Keratinocyte (primary cell): Measurements from ENCODE around the gene TTC9. TPM values are rescaled to one million over a fixed set of nuclear protein-coding genes. Genes with fewer than 3 reads are reported as not detected.

ENCODE experiments used
- DNase-seq: peaks from one replicate; pipeline ENCODE4 v3.0.0-alpha.2; 2011; ENCODE audit warnings: low read depth, missing footprints, low spot score
- FAIRE-seq: peaks from 2 replicates; lab custom pipeline; 2011; peaks lifted over from hg19 to GRCh38; lab: Jason Lieb, UNC
- H2AFZ ChIP-seq: 2 replicates; pipeline ENCODE4 v1.6.0; 2012; ENCODE audit warnings: low read length, control low read depth, inconsistent platforms; ENCODE audit not compliant: control insufficient read depth
- H3K27ac ChIP-seq: 2 replicates; pipeline ENCODE4 v1.5.1; 2011; ENCODE audit warnings: low read length; ENCODE audit not compliant: control insufficient read depth, insufficient read depth
- H3K27me3 ChIP-seq: 3 replicates; pipeline ENCODE4 v1.6.0; 2011; ENCODE audit warnings: low read length; ENCODE audit not compliant: control insufficient read depth, insufficient read depth; ENCODE audit errors: extremely low read depth
- H3K36me3 ChIP-seq, 2 experiments: 2 replicates in 1 of 2; 3 replicates in 1 of 2; pipeline ENCODE4 v1.5.1; 2011; ENCODE audit warnings: low read length in 2 of 2, mild to moderate bottlenecking in 1 of 2; ENCODE audit not compliant: control insufficient read depth in 2 of 2, insufficient read depth in 2 of 2; ENCODE audit errors: extremely low read depth in 1 of 2
- H3K4me1 ChIP-seq: 3 replicates; pipeline ENCODE4 v1.5.1; 2011; ENCODE audit warnings: low read length; ENCODE audit not compliant: control insufficient read depth, insufficient read depth; ENCODE audit errors: extremely low read depth
- H3K4me2 ChIP-seq: 3 replicates; pipeline ENCODE4 v1.6.0; 2011; ENCODE audit warnings: low read depth, low read length; ENCODE audit not compliant: control insufficient read depth, insufficient read depth; ENCODE audit errors: extremely low read depth
- H3K4me3 ChIP-seq, 3 experiments: fragments of 200-600 bp in 1 of 3; sonication (generic) in 1 of 3; 2 replicates in 2 of 3; 3 replicates in 1 of 3; pipeline ENCODE4 v1.5.1; 2011 to 2016; ENCODE audit warnings: low read length in 3 of 3, mild to moderate bottlenecking in 3 of 3, control low read depth in 2 of 3, inconsistent platforms in 1 of 3, low read depth in 1 of 3, mixed read lengths in 1 of 3, mixed run types in 1 of 3, moderate library complexity in 1 of 3; ENCODE audit not compliant: control insufficient read depth in 2 of 3, insufficient read depth in 2 of 3; ENCODE audit errors: extremely low read depth in 1 of 3
- H3K79me2 ChIP-seq: 2 replicates; pipeline ENCODE4 v1.6.0; 2012; ENCODE audit warnings: low read length; ENCODE audit not compliant: control insufficient read depth, insufficient read depth
- H3K9ac ChIP-seq: 3 replicates; pipeline ENCODE4 v1.6.0; 2011; ENCODE audit warnings: low read length; ENCODE audit not compliant: control insufficient read depth, insufficient read depth; ENCODE audit errors: extremely low read depth
- H3K9me1 ChIP-seq: 3 replicates; pipeline ENCODE4 v1.6.0; 2011; ENCODE audit warnings: low read length; ENCODE audit not compliant: control insufficient read depth, insufficient read depth; ENCODE audit errors: extremely low read depth
- H3K9me3 ChIP-seq: 2 replicates; pipeline ENCODE4 v1.5.1; 2012; ENCODE audit warnings: low read depth, low read length; ENCODE audit not compliant: control insufficient read depth
- H4K20me1 ChIP-seq: 3 replicates; pipeline ENCODE4 v1.6.0; 2011; ENCODE audit warnings: low read length; ENCODE audit not compliant: control insufficient read depth, insufficient read depth; ENCODE audit errors: extremely low read depth
- CTCF ChIP-seq, 3 experiments: IDR thresholded peaks in 1 of 3; conservative IDR thresholded peaks in 1 of 3; optimal IDR thresholded peaks in 1 of 3; 2 replicates in 2 of 3; 3 replicates in 1 of 3; pipeline versions ENCODE3 to v1.5.1; 2011; ENCODE audit warnings: low read length in 3 of 3, mild to moderate bottlenecking in 3 of 3, moderate library complexity in 2 of 3, control low read depth in 1 of 3, inconsistent platforms in 1 of 3; ENCODE audit not compliant: insufficient read depth in 2 of 3; ENCODE audit errors: extremely low read depth in 1 of 3
- EZH2 ChIP-seq: IDR thresholded peaks from one replicate; pipeline ENCODE4 v1.6.1; 2012; ENCODE audit warnings: inconsistent platforms, mild to moderate bottlenecking, low read length, moderate library complexity
- dilution Hi-C: fragments of 300-500 bp; cut with MboI; formaldehyde crosslinking; loops from one replicate; pipeline ENCODE4 v1.7.0; 2020; ENCODE audit warnings: low sequenced_read_pairs; ENCODE audit not compliant: extremely low pct_ligation_motif_present
- polyA plus RNA-seq, 5 experiments: library from polyadenylated mRNA; depleted of rRNA in 3 of 5; stranded (reverse) in 3 of 5; stranded (forward) in 1 of 5; unstranded in 1 of 5; fragments of >200 nt; gene quantifications; 1 replicate in 1 of 5; 2 replicates in 3 of 5; 3 replicates in 1 of 5; pipeline versions ENCODE4 v1.2.1 to v1.2.3, GENCODE V29; 2011 to 2012; ENCODE audit warnings: missing spikeins in 2 of 5, low read depth in 1 of 5, low replicate concordance in 1 of 5

TTC9 gene
- polyA plus RNA-seq, 1 donor (not counting 4 experiments of a cell fraction or from before 2014, with no cell fraction given): 0.59 TPM

GRCh38 chr14:70706177-70706576 is 64.5 kb downstream of the TTC9 start:
- DNase-seq: no peak
- Histone ChIP-seq H3K9ac (no peak overlapping the region), H3K9me1 (no peaks in the 10 kb centered on the region), H3K4me2 (no peak overlapping the region), H3K4me3 (no peak overlapping the region), H3K4me1 (peaks cover 24% of the 10 kb centered on the region), H3K36me3 (no peaks in the 10 kb centered on the region), H3K9me3 (no peaks in the 10 kb centered on the region), H3K79me2 (no peaks in the 10 kb centered on the region), H3K27me3 (no peaks in the 10 kb centered on the region), H3K27ac (no peak overlapping the region), H2AFZ (no peak overlapping the region), H4K20me1 (no peaks in the 10 kb centered on the region)
- no peak for FAIRE-seq
- dilution Hi-C loops: no loop called here
- TF ChIP-seq CTCF (optimal IDR thresholded peaks at IDR 0.05 in 1 of 3, IDR thresholded peaks at IDR 0.05 in 1 of 3, conservative IDR thresholded peaks at IDR 0.05 in 1 of 3; ENCODE audit: extremely low read depth in 1 of 3, insufficient read depth in 2 of 3, low read length in 3 of 3) (no peak), EZH2 (no peak)

- DNase-seq (no peak), FAIRE-seq (peak; percentile 85)
- Histone ChIP-seq H3K9ac (no peak overlapping the region), H3K27me3 (no peaks in the 10 kb centered on the region), H3K27ac (no peak overlapping the region), H3K4me3 (no peak overlapping the region), H3K9me3 (no peaks in the 10 kb centered on the region), H3K79me2 (no peaks in the 10 kb centered on the region), H3K9me1 (no peaks in the 10 kb centered on the region), H2AFZ (peak overlapping the region; percentile 17), H4K20me1 (no peaks in the 10 kb centered on the region), H3K36me3 (no peaks in the 10 kb centered on the region), H3K4me2 (peak overlapping the region; percentile 43), H3K4me1 (peaks cover 24% of the 10 kb centered on the region)
- no peak for TF ChIP-seq CTCF (optimal IDR thresholded peaks at IDR 0.05 in 1 of 3, IDR thresholded peaks at IDR 0.05 in 1 of 3, conservative IDR thresholded peaks at IDR 0.05 in 1 of 3; ENCODE audit: extremely low read depth in 1 of 3, insufficient read depth in 2 of 3, low read length in 3 of 3)
- no peak for TF ChIP-seq EZH2
- dilution Hi-C loops: no loop called here
These were observed 65.7 kb downstream of the TTC9 start for GRCh38 chr14:70707138-70708038.
